Measurements from ENCODE around the gene CAVIN1.
"Not testable (repeated sequence)": the region's sequence is repeated elsewhere in the genome, so short reads cannot be mapped to it uniquely, and the experiment has no call there.

CAVIN1 gene

DNA sequence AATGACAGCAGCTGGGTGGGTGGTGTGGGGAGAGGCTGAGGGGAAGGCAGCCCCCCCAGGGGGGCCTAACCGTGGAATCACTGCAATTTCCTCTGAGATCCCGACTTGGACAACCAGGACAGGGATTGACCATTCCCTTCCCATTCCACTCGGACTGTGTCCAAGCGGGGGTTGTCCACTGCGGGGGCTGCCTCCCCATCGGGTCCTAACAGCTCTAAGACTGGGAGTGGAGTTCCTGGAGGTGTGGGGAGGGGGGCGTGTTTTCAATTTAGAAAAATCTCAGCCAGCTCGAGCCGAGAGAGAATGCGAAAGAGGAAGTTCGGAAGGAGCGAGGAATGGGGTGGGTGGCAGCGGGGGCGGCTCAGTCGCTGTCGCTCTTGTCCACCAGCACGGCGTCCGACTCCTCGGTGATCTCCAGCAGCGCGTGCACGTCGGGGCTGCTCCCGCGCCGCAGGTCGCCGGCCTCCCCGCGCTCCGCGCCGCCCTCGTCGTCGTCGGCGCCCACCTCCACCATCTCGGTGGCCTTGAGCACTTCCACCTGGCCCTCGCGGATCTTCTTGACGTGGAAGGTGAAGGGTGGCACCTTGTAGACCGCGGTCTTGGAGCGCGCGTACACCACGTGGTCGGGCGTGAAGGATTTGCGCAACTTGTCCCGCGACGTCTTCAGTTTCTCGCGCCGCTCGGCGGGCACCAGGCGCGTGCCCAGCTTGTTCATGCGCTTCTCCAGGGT is 18.6 kb downstream of the CAVIN1 start:
- no peak for DNase-seq

DNA sequence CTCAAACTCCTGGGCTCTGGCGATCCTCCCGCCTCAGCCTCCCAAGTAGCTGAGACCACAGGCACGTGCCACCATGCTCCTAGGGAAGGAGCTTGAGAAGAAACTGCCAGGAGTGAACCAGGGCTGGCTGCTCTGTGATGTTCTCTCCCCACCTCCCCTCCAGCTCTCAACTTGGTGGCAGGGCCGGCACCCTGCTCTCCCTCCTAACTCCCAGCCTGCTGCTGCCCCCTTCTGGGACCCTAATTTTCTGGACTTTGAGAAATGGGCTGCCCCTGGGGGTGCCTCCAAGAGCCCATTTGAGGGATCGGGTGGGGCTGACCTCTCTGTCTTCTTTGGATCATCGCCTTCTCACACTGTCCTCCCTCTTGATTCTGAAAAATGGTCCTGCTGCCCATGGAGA is 19.9 kb downstream of the CAVIN1 start:
- no peak for DNase-seq

- DNase-seq = no peak
Measured at GRCh38 chr17:42402117-42402516, 20.9 kb downstream of the CAVIN1 start.

- not testable (repeated sequence) for DNase-seq
Measured at GRCh38 chr17:42400844-42401375, 22.1 kb downstream of the CAVIN1 start.

DNA sequence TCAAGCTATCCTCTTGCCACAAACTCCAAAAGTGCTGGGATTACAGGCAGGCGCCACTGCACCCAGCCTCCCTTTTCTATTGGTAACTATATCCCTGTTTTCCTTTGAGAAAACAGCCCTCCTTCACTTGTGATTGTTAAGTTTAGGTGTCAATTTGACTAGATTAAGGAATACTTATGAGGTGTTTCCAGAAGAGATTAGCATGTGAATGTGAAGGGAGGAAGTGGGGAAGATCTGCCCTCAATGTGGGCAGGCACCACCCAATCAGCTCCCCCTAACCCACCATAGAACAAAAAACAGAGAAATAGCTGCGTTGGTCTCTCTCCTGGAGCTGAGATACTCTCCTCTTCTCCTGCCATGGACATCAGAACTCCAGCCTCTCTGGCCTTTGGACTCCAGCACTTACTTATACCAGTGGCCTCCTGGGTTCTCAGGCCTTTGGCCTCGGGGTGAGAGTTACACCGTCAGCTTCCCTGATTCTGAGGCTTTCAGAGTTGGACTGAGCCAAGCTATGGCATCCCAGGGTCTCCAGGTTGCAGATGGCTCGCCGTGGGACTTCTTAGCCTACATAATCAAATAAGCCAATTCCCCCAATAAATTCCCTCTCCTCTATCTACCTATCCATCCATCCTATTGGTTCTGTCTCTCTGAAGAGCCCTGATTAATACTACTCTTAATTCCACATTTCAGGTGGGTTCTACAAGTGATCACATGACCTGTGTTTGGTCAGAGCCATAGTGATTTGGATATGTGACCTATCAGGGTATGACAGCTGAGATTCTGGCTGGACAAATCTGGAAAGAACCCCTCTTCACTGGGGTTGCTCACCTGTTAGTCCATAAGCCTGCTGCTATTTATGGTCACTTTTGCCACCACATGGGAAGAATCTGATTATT is 22.9 kb downstream of the CAVIN1 start:
- no peak for DNase-seq

DNA sequence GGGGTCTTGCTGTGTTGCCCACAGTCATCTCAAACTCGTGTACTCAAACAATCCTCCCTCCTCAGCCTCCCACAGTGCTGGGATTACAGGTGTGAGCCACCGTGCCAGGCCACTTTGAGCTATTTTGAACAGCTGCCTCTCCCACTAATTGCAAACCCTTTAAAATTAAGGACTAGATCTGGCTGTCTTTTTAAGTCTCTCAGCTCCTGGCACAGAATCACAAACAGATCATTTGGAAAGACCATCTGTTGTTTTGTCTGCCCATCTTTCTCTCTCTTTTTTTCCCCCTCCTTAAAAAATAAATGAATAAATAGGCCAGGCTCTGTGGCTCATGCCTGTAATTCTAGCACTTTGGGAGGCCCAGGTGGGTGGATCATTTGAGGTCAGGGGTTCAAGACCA is 23.9 kb downstream of the CAVIN1 start:
- DNase-seq = no peak

- not testable (repeated sequence) for DNase-seq
Measured at GRCh38 chr17:42395601-42396000, 27.5 kb downstream of the CAVIN1 start.

GRCh38 chr17:42394838-42395237 is 28.2 kb downstream of the CAVIN1 start:
- DNase-seq = no peak

DNA sequence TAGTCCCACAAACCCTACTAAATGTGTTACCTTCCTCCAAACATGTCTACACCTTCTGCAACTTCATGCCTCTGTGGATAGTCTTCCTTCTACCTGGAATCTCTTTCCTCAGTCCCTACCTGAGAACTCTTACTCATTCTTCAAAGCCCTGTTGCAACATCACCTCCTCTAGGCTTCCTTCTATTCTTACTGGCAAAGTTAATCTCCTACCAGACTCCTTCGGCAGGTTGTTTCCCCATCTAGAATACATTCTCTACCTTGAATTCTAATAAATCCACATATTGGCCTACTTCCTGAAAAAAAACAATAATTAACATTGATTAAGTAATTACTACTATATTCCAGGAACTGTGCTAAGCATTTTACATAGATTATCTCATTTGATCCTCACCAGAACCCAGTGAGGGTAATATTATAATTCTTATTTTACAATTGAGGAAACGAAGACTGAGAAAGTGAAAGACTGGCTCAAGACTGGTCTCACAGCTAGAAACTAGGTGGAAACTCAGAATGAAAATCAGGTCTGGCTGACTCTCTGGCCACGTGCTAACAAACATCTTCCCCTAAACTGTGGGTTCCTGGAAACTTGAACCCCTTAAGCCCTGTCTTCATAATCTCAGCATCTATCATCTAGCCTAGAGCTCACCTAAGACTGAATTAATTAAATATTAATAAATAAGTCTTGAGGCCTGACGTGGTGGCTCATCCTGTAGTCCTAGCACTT is 30.2 kb downstream of the CAVIN1 start:
- no peak for DNase-seq

DNA sequence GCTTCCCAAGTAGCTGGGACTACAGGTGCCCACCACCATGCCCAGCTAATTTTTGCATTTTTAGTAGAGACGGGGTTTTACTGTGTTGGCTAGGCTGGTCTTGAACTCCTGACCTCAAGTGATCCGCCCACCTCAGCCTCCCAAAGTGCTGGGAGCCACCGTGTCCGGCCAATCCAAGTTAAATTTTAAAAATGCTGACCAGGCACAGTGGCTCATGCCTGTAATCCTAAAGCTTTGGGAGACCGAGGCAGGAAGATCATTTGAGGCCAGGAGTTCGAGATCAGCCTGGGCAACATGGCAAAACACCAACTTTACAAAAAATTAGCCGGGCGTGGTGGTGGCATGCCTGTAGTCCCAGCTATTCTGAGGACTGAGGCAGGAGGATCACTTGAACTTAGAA is 31.6 kb downstream of the CAVIN1 start:
- DNase-seq = not testable (repeated sequence)

DNA sequence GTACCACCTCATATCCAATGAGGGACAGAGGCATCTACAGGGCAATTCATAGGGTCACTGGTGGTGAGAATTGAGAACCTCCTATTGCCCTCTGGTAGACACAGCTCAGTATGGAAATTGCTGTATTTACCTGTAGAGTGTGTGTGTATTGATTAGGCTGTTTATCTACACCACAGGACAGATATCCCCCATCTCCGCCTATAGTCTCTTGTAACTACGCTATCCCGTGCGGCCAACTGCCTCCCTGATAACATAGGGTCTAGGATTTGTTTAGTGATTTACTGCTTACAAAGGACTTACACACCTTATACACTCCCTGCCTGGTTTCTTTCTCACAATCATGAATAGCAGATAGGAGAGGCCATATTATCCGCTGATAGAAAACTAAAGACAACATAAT is 33.2 kb downstream of the CAVIN1 start:
- no peak for DNase-seq

DNA sequence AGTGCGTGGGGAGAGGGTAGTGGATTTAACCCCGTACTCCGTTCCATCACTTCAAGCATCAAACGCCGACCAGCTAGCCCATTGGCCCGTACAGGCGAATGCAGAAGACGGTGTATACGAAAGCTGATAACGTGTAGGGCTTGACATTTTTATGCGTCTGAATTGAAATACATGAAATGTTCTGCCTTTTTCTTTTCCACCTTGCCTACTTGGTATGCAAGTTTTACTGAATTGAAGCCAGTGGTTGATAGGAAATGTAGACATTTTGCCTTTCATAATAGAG is 34.0 kb downstream of the CAVIN1 start:
- no peak for DNase-seq

DNA sequence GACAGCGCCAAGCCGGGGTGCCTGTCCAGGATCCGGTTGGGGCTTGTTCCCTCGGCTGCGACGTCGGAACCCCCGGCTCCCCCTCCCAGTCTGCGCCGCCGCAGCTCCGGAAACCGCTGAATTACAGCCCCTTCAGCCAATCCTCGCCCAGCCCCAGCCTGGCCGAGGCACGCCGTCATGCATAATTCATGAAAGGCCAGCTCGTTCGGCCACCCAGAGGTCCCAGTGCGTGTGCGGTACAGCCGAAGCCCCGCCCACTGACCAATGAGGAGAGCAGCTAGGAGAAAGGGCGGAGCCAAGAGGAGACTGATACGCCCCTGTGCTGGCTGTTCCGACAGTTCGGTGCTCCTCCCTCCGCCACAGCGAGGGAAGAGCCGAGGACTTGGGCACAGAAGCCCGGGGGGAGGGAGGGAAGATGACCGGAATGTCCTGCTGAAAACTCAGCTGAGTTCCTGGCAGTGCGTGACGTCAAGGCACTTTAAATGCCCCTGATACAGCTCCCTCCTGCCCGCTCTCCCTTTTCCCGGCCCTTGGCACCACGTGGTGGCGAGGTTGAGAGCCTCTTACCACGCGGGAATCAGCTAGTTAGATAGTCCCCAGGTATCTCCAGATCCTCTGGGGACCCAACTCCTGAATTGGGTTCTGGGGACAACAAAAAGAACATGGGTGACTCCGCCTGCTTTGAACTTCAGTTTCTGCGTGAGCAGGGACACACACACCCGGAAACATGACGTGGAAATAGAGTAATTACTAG is 34.5 kb downstream of the CAVIN1 start, which contains the start of gene STAT3:
Gene STAT3 (minus strand): TSS at position 62 of the 754 bp plus-strand sequence. CDS start 39,926 bp downstream, outside the sequence.
- DNase-seq = peak; percentile 100

DNA sequence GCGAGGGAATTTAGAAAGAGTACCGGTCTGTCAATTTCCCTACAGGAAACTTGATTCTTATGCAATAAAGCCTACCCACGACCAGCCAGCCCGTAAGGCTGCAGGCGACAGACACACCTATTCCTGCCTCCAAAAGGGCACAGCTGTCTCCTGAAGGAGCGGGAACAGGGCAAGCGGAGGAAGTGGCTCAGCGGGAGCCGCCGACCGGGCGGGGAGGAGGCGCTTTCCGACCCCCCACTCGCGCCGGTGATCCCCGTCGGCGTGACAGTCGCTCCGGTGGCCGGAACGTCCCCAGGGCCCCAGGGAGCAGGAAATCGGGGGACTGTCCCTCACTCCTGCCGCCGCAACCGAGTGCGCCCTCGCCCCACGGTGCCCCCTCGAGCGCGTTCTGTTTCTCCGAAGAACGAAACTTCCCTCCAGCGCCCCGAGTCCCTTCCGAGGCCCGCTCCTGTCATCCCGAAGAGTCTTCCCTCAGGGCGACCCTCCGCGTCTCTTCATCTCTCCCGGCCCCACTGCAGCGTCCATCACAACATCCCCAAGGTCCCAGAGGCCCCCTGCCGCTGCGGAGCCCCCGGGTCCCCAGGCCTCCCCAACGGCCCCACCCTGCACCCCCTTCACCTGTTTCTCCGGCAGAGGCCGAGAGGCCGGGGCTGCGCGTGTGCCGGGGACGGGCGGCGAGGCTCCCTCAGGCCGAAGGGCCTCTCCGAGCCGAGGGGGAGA is 35.2 kb downstream of the CAVIN1 start:
- DNase-seq = peak; percentile 25

GRCh38 chr17:42386777-42387657 is 36.0 kb downstream of the CAVIN1 start:
- no peak for DNase-seq

DNA sequence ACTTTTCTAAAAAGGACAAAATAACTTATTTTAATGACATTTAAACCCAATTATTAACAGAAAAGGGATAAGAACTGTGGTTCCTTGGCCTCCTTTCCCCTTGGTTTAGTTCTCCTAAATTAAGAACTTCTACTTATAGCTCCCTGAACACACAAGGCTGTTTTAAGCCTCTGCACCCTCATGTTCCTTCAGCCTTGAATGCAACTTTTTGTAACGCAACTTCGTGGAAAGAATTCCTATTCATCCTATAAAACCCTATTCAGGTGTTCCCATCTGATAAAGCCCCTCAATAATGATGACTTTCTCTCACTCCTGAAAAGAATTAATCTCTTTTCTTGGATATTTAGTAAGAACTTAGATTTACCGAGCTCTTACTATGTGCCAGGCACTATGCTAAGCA is 41.2 kb downstream of the CAVIN1 start:
- no peak for DNase-seq

GRCh38 chr17:42380935-42381334 is 42.1 kb downstream of the CAVIN1 start:
- DNase-seq = no peak

GRCh38 chr17:42378959-42379594 is 44.0 kb downstream of the CAVIN1 start:
- no peak for DNase-seq

DNA sequence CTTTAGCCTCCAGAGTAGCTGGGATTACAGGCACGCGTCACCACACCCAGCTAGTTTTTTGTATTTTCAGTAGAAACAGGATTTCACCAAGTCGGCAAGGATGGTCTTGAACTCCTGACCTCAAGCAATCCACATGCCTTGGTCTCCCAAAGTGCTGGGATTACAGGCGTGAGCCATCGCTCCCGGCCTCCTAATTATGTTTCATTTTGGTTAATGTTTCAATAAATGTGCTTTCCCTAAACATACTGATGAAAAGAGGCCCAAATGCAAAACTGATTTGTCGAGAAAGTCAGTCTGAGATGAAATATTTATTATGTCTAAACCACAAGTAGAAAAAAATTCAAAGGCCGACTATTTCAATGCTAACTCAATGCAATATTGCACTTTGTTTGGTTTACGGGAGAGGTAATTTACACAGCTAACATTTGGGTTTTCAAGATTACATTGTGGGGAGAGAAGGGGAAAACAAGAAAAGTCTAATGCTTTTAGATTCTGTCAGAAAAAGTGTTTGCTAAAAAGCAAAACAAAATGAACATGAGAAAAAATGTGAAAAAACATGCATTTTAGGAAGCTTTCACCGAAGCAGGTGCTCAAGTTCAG is 44.6 kb downstream of the CAVIN1 start:
- no peak for DNase-seq

GRCh38 chr17:42373896-42374295 is 49.2 kb downstream of the CAVIN1 start:
- DNase-seq = no peak
